SW 1271 (cell line): ENCODE data around the gene EFCAB11.

Experiments
- DNase-seq, 2 experiments: peaks; one replicate each; lab custom pipeline; 2025; lab: John Stamatoyannopoulos, UW

The EFCAB11 gene

GRCh38 chr14:89954070-89955021, at the start of gene EFCAB11:
Gene EFCAB11 (minus strand): TSS chr14:89954730. CDS start chr14:89954660, 70 bp downstream.
- peak; percentile 97 to 99 for DNase-seq

GRCh38 chr14:90003526-90004307, 49.2 kb upstream of the EFCAB11 start:
- DNase-seq = no peak

- no peak for DNase-seq
These were observed 46.4 kb upstream of the EFCAB11 start for GRCh38 chr14:90000935-90001334.

GRCh38 chr14:89996963-89997362, 42.4 kb upstream of the EFCAB11 start:
- no peak for DNase-seq

- DNase-seq = no peak
These were observed 37.7 kb upstream of the EFCAB11 start for GRCh38 chr14:89992273-89992672.

- DNase-seq = no peak
These were observed 36.2 kb upstream of the EFCAB11 start for GRCh38 chr14:89990623-89991275.

- no peak for DNase-seq
These were observed 35.7 kb upstream of the EFCAB11 start for GRCh38 chr14:89990218-89990617.

GRCh38 chr14:89988787-89989186, 34.3 kb upstream of the EFCAB11 start:
- DNase-seq = no peak

GRCh38 chr14:89987161-89987475, 32.6 kb upstream of the EFCAB11 start:
- DNase-seq = no peak

- no peak for DNase-seq
These were observed 32.1 kb upstream of the EFCAB11 start for GRCh38 chr14:89986462-89987160.

- DNase-seq = no peak
These were observed 28.8 kb upstream of the EFCAB11 start for GRCh38 chr14:89983375-89983774.

GRCh38 chr14:89978656-89979055, 24.1 kb upstream of the EFCAB11 start:
- DNase-seq = no peak

GRCh38 chr14:89977668-89978067, 23.1 kb upstream of the EFCAB11 start:
- DNase-seq = no peak

GRCh38 chr14:89973234-89973823, 18.8 kb upstream of the EFCAB11 start:
- DNase-seq = peak in 1 of 2 experiments; percentile 57

GRCh38 chr14:89965839-89966238, 11.3 kb upstream of the EFCAB11 start:
- DNase-seq = no peak

GRCh38 chr14:89963288-89963978, 8.9 kb upstream of the EFCAB11 start:
- DNase-seq = no peak

GRCh38 chr14:89960914-89961313, 6.4 kb upstream of the EFCAB11 start:
- DNase-seq = no peak

- no peak for DNase-seq
These were observed 5.4 kb upstream of the EFCAB11 start for GRCh38 chr14:89959853-89960445.

GRCh38 chr14:89958966-89959365, 4.4 kb upstream of the EFCAB11 start:
- no peak for DNase-seq

- DNase-seq = no peak
These were observed 3.3 kb upstream of the EFCAB11 start for GRCh38 chr14:89957791-89958190.
